Hepatocyte (in vitro differentiated cells): ENCODE measurements around the gene KLK15. TPM values are rescaled to one million over a fixed set of nuclear protein-coding genes. Genes with fewer than 3 reads are reported as not detected.
"Not testable (repeated sequence)": the region's sequence is repeated elsewhere in the genome, so short reads cannot be mapped to it uniquely, and the experiment has no call there.

Experiments
- DNase-seq: peaks from one replicate; pipeline ENCODE4 v3.0.0-alpha.2; 2016; ENCODE audit warnings: low spot score
- H2AFZ ChIP-seq: fragments of 200-600 bp; sonication (generic); 2 replicates; pipeline ENCODE4 v1.6.0; 2016; ENCODE audit warnings: antibody characterized with exemption, mild to moderate bottlenecking
- H3K27ac ChIP-seq: fragments of 200-600 bp; sonication (generic); 2 replicates; pipeline ENCODE4 v1.5.1; 2016; ENCODE audit warnings: mild to moderate bottlenecking
- H3K27me3 ChIP-seq: fragments of 200-600 bp; sonication (generic); 2 replicates; pipeline ENCODE4 v1.6.1; 2016
- H3K36me3 ChIP-seq: fragments of 200-600 bp; sonication (generic); replicated peaks from 2 replicates; pipeline ENCODE4 v1.5.1; 2016; ENCODE audit warnings: low read depth; ENCODE audit not compliant: insufficient read depth
- H3K4me1 ChIP-seq: fragments of 200-600 bp; sonication (generic); 2 replicates; pipeline ENCODE4 v1.5.1; 2016; ENCODE audit warnings: mild to moderate bottlenecking, moderate library complexity; ENCODE audit not compliant: insufficient read depth
- H3K4me2 ChIP-seq: fragments of 200-600 bp; sonication (generic); 2 replicates; pipeline ENCODE4 v1.6.0; 2016
- H3K4me3 ChIP-seq: fragments of 200-600 bp; sonication (generic); 2 replicates; pipeline ENCODE4 v1.5.1; 2016; ENCODE audit warnings: mild to moderate bottlenecking
- H3K79me2 ChIP-seq: fragments of 200-600 bp; sonication (generic); 2 replicates; pipeline ENCODE4 v1.6.0; 2017; ENCODE audit warnings: mild to moderate bottlenecking
- H3K9me2 ChIP-seq: fragments of 200-600 bp; sonication (generic); replicated peaks from 2 replicates; pipeline ENCODE4 v1.6.0; 2017; ENCODE audit warnings: mild to moderate bottlenecking; ENCODE audit not compliant: insufficient read depth
- H3K9me3 ChIP-seq: fragments of 200-600 bp; sonication (generic); 2 replicates; pipeline ENCODE4 v1.5.1; 2016; ENCODE audit warnings: low read depth, mild to moderate bottlenecking
- H4K20me1 ChIP-seq: fragments of 200-600 bp; sonication (generic); 2 replicates; pipeline ENCODE4 v1.6.0; 2016; ENCODE audit warnings: mild to moderate bottlenecking; ENCODE audit not compliant: insufficient read depth, poor library complexity, severe bottlenecking
- EZH2 ChIP-seq: fragments of 200-600 bp; sonication (generic); IDR thresholded peaks from 2 replicates; pipeline ENCODE4 v1.6.1; 2016; ENCODE audit warnings: antibody characterized with exemption, mild to moderate bottlenecking, borderline replicate concordance
- EZH2phosphoT487 ChIP-seq: fragments of 200-600 bp; sonication (generic); IDR thresholded peaks from one replicate; pipeline ENCODE4 v1.6.1; 2018; ENCODE audit warnings: antibody characterized with exemption, mild to moderate bottlenecking, low read depth, moderate library complexity; ENCODE audit not compliant: unreplicated experiment, severe bottlenecking
- WGBS: methylation state at CpG from one replicate; pipeline ENCODE4 v1.1.6; 2016; ENCODE audit warnings: low lambda C conversion rate; ENCODE audit errors: missing lambda C conversion rate; 5-methylcytosine and 5-hydroxymethylcytosine counted together
- polyA plus RNA-seq: library from polyadenylated mRNA; unstranded; fragments of >200 nt; fragmentation: Nextera tagmentation; extraction: Ambion mirVana; gene quantifications from 2 replicates; pipeline ENCODE4 v1.2.1, GENCODE V29; 2016
- total RNA-seq: library from RNA; depleted of rRNA; stranded (reverse); fragments of >200 nt; gene quantifications from 2 replicates; pipeline ENCODE4 v1.2.3, GENCODE V29; 2014
- TF ChIP-seq, protein P1 (sequence below): fragments of 200-600 bp; sonication (generic); IDR thresholded peaks from 2 replicates; pipeline ENCODE4 v1.5.1; 2016; ENCODE audit warnings: antibody characterized with exemption, mild to moderate bottlenecking; ENCODE audit not compliant: poor library complexity

The KLK15 gene
- total and polyA plus RNA-seq, 2 experiments from 2014 or later, result not detected

DNA sequence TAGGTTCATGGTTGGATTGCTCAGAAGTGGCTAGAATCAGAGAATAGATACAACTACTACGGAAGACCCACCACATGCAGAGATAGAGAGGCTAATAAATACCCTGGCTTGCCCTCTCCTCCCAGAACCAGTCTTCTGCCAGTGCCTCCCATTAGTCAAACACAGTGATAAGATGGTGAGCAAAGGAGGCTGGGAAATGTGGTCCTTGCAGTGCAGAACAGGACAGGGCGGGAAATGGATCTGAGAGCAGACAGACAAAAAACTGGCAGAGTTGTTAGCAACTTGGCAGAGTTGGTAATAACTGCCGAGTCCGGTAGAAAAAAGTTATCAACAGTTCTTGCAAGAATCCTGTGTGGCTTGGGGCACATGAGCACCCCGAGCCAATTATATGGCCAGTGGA, 18.5 kb downstream of the KLK15 start:
- TF ChIP-seq, protein P1, sequence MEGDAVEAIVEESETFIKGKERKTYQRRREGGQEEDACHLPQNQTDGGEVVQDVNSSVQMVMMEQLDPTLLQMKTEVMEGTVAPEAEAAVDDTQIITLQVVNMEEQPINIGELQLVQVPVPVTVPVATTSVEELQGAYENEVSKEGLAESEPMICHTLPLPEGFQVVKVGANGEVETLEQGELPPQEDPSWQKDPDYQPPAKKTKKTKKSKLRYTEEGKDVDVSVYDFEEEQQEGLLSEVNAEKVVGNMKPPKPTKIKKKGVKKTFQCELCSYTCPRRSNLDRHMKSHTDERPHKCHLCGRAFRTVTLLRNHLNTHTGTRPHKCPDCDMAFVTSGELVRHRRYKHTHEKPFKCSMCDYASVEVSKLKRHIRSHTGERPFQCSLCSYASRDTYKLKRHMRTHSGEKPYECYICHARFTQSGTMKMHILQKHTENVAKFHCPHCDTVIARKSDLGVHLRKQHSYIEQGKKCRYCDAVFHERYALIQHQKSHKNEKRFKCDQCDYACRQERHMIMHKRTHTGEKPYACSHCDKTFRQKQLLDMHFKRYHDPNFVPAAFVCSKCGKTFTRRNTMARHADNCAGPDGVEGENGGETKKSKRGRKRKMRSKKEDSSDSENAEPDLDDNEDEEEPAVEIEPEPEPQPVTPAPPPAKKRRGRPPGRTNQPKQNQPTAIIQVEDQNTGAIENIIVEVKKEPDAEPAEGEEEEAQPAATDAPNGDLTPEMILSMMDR, result no peak
- no peak for TF ChIP-seq EZH2
- TF ChIP-seq EZH2phosphoT487, result no peak
- H3K79me2 ChIP-seq, result no peaks in the 10 kb centered on the region
- H3K4me2 ChIP-seq, result no peak overlapping the region
- H3K27me3 ChIP-seq, result peaks cover 39% of the 10 kb centered on the region
- no peak overlapping the region for H3K27ac ChIP-seq
- H3K9me3 ChIP-seq, result no peaks in the 10 kb centered on the region
- H4K20me1 ChIP-seq, result no peaks in the 10 kb centered on the region
- no peak for DNase-seq
- H3K9me2 ChIP-seq, result no peaks in the 10 kb centered on the region
- H3K4me3 ChIP-seq, result no peak overlapping the region
- WGBS, result 89% methylated on average over 5 of the region's 5 CpGs
- no peaks in the 10 kb centered on the region for H3K4me1 ChIP-seq
- H3K36me3 ChIP-seq, result no peaks in the 10 kb centered on the region
- no peak overlapping the region for H2AFZ ChIP-seq

DNA sequence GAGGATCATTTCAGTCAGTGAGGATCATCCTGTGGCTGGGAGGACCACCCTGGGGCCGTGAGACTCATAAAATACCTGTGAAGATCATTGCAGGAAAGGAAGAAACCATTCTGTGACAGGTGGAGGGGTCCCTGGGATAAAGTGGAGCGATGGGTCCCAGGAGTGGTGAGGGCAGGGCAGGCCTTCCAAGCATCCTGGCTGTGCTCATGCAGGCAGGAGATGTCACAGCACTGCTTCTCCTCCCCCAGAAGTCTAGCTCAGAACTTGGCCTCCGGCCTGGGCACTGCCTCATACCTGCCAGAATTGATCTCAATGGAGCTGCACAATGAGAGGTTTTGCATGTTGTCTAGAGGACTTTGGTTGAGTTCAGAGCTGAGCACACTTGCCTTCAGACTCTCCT, 20.9 kb downstream of the KLK15 start:
- no peak overlapping the region for H2AFZ ChIP-seq
- TF ChIP-seq EZH2phosphoT487, result no peak
- no peak for TF ChIP-seq EZH2
- TF ChIP-seq, protein P1, result no peak
- no peaks in the 10 kb centered on the region for H4K20me1 ChIP-seq
- no peaks in the 10 kb centered on the region for H3K36me3 ChIP-seq
- no peaks in the 10 kb centered on the region for H3K79me2 ChIP-seq
- WGBS, result 79% methylated on average over 3 of the region's 3 CpGs
- no peak overlapping the region for H3K4me3 ChIP-seq
- H3K9me2 ChIP-seq, result no peaks in the 10 kb centered on the region
- DNase-seq, result no peak
- no peak overlapping the region for H3K4me2 ChIP-seq
- peaks cover 15% of the 10 kb centered on the region for H3K27me3 ChIP-seq
- H3K4me1 ChIP-seq, result no peaks in the 10 kb centered on the region
- no peaks in the 10 kb centered on the region for H3K9me3 ChIP-seq
- no peak overlapping the region for H3K27ac ChIP-seq

DNA sequence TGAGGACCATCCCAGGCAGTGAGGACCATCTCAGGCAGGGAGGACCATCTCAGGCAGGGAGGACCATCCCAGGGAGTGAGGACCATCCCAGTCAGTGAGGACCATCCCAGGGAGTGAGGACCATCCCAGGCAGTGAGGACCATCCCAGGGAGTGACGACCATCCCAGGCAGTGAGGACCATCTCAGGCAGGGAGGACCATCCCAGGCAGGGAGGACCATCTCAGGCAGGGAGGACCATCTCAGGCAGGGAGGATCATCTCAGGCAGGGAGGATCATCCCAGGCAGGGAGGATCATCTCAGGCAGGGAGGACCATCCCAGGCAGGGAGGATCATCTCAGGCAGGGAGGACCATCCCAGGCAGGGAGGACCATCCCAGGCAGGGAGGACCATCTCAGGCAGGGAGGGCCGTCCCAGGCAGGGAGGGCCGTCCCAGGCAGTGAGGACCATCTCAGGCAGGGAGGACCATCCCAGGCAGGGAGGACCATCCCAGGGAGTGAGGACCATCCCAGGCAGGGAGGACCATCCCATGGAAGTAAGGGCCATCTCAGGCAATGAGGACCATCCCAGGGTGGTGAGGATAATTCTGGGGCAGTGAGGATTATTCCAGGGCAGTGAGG, 21.6 kb downstream of the KLK15 start:
- H3K79me2 ChIP-seq, H3K36me3 ChIP-seq, H3K4me2 ChIP-seq, H2AFZ ChIP-seq, DNase-seq, H3K4me1 ChIP-seq, H3K9me2 ChIP-seq, H3K9me3 ChIP-seq, H3K4me3 ChIP-seq, H4K20me1 ChIP-seq, H3K27ac ChIP-seq: not testable (repeated sequence)
- 83% methylated on average over 1 of the region's 3 CpGs for WGBS
- H3K27me3 ChIP-seq, result peaks cover 11% of the 10 kb centered on the region

DNA sequence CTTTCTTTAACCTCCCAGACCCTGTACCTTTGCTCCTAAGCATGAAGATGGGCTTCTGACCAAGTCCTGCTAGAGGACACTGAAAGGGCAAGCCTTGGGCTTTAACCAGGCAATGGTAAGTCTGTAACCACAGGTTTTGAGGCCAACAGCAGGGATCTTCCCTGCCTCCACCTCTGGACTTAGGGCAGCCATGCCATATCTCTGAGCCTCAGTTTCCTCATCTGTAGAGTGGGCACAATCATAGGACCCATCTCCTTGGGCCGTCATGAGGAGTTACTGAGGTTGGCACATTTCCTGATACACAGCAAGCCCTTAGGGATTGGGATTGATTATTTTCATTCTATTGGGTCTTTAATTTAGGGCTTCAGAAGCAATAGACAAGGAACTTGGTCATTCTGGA, 24.5 kb downstream of the KLK15 start:
- no peak for DNase-seq
- WGBS, result 77% methylated on average over 1 of the region's 1 CpG
- no peaks in the 10 kb centered on the region for H4K20me1 ChIP-seq
- H3K27me3 ChIP-seq, result no peaks in the 10 kb centered on the region
- no peak overlapping the region for H3K4me3 ChIP-seq
- H3K36me3 ChIP-seq, result no peaks in the 10 kb centered on the region
- peaks cover 2% of the 10 kb centered on the region for H3K79me2 ChIP-seq
- TF ChIP-seq EZH2phosphoT487, result no peak
- TF ChIP-seq, protein P1, result no peak
- TF ChIP-seq EZH2, result no peak
- no peak overlapping the region for H2AFZ ChIP-seq
- H3K4me2 ChIP-seq, result no peak overlapping the region
- no peaks in the 10 kb centered on the region for H3K4me1 ChIP-seq
- no peaks in the 10 kb centered on the region for H3K9me3 ChIP-seq
- no peaks in the 10 kb centered on the region for H3K9me2 ChIP-seq
- H3K27ac ChIP-seq, result no peak overlapping the region
